Measurements from ENCODE around the gene AK4. TPM values are rescaled to one million over a fixed set of nuclear protein-coding genes. Genes with fewer than 3 reads are reported as not detected.

AK4 gene
- total RNA-seq, 3 donors from 2014 or later = 18.2 to 47.3 (median 41.0) TPM

DNA sequence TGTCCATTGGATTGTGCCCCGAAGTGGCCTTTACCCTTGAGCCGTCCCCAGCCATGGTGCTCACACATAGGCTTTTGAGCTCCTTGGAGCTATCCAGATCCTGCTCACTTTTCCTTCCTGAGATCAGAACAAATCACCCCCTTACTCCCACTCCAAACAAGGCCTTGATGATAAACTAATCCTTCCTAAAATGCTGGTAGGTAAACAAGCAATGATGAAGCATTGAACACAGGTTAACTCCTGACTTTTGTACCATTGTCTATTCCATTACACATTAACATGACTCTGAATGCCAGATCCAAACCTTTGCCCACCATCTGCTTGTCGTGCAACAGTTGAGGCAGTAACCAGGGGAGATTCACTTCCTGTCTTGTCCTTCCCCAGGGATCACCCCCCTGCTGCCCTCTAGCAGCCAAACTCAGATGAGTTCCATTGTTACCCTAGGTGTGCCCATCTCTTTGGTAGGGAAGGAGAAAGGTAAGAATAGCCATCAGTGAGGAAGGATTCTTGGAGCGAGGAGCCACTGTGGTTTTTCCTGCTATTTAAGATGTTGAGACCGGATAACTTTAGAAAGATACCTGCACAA lies 81.8 kb downstream of the AK4 start:
- Histone ChIP-seq H3K4me3 (no peak overlapping the region), H3K36me3 (no peaks in the 10 kb centered on the region), H3K4me1 (no peaks in the 10 kb centered on the region), H3K9me3 (no peaks in the 10 kb centered on the region), H3K27me3 (no peaks in the 10 kb centered on the region), H3K27ac (no peak overlapping the region)
- TF ChIP-seq POLR2A (IDR thresholded peaks at IDR 0.05) (no peak), POLR2AphosphoS5 (IDR thresholded peaks at IDR 0.05) (no peak)
- TF ChIP-seq, protein P1, sequence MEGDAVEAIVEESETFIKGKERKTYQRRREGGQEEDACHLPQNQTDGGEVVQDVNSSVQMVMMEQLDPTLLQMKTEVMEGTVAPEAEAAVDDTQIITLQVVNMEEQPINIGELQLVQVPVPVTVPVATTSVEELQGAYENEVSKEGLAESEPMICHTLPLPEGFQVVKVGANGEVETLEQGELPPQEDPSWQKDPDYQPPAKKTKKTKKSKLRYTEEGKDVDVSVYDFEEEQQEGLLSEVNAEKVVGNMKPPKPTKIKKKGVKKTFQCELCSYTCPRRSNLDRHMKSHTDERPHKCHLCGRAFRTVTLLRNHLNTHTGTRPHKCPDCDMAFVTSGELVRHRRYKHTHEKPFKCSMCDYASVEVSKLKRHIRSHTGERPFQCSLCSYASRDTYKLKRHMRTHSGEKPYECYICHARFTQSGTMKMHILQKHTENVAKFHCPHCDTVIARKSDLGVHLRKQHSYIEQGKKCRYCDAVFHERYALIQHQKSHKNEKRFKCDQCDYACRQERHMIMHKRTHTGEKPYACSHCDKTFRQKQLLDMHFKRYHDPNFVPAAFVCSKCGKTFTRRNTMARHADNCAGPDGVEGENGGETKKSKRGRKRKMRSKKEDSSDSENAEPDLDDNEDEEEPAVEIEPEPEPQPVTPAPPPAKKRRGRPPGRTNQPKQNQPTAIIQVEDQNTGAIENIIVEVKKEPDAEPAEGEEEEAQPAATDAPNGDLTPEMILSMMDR (IDR thresholded peaks at IDR 0.05) = no peak
- intact Hi-C loops (cut with DNase I; ENCODE audit: low total_unique reads) = loop anchor here (10.0 kb wide), 1 partner anchor 455 kb away; no protein-coding TSS in a partner anchor
- DNase-seq (ENCODE audit: low spot score in 2 of 2) = no peak

DNA sequence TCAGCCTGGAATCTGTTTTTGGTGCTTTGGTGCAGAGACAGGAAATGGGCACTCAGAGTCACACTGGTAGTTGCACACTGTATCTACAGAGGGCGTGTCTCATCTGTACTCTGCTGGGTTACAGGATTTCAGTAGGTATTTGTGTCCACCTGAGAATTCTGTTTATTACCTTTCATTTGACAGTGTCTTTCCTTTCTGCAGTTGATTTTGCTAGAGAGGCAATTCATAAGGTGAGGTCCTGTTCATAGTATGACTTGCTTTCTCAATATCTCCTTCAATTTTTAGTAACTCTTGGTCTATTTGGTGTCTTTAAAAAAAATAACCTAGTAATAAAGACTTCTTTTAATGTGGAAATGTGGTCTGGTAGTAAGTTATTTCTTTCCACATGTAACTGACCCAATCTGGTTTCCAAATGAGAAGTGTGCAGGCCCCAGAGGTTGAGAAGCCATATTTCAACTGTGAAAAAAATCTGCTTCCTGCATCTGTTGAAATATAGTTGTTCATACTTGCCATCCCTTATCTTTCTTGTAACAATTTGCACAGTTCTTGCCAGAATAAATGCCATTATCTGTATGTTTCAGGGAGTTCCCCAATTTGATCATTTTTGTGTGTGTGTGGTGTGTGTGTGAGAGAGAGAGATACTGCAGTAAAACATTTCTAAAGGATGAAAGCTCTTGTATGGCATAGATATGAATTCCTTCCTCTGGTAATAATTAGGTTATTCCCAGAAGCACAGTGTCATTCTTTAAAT lies 82.9 kb downstream of the AK4 start:
- intact Hi-C loops (cut with DNase I; ENCODE audit: low total_unique reads) = loop anchor here (10.0 kb wide), 1 partner anchor 454 kb away; no protein-coding TSS in a partner anchor
- no peak overlapping the region for H3K27ac ChIP-seq
- no peaks in the 10 kb centered on the region for H3K4me1 ChIP-seq
- no peak overlapping the region for H3K4me3 ChIP-seq
- TF ChIP-seq POLR2A (IDR thresholded peaks at IDR 0.05) (no peak), POLR2AphosphoS5 (IDR thresholded peaks at IDR 0.05) (no peak)
- TF ChIP-seq, protein P1 (IDR thresholded peaks at IDR 0.05) = no peak
- H3K36me3 ChIP-seq = no peaks in the 10 kb centered on the region
- no peaks in the 10 kb centered on the region for H3K9me3 ChIP-seq
- no peak for DNase-seq (ENCODE audit: low spot score in 2 of 2)
- H3K27me3 ChIP-seq = no peaks in the 10 kb centered on the region

DNA sequence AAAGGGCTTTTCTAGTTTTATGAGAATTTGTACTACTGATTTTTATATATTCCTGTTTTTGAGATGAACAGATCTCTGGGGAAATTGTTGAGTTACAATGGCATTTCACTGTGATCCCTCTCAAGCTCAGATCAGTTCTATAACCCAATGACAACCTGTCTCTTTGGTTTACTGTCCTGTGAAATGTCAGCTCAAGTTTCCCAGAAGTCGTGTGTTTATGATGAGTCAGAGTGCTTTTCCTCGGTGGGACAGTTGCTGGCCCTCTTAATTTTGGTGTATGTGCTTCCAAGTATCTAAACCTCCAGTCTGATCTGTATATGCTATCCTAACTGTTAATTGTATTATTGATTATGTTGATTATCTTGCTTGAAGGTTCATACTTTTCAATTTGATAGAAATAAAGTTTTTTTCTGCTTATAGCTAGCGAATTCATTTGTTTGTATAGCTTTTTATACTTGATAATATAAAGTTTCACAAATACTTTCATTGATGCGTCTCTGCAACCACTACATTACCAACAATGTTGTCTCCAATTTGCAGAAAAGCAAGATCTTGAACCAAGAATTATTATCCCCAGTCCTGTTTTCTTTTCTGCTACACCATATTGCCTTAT lies 83.8 kb downstream of the AK4 start:
- no peaks in the 10 kb centered on the region for H3K27me3 ChIP-seq
- no peak for TF ChIP-seq POLR2A (IDR thresholded peaks at IDR 0.05)
- TF ChIP-seq, protein P1 (IDR thresholded peaks at IDR 0.05) = no peak
- TF ChIP-seq POLR2AphosphoS5 (IDR thresholded peaks at IDR 0.05) = no peak
- DNase-seq (ENCODE audit: low spot score in 2 of 2) = no peak
- H3K36me3 ChIP-seq = no peaks in the 10 kb centered on the region
- H3K27ac ChIP-seq = no peak overlapping the region
- intact Hi-C loops (cut with DNase I; ENCODE audit: low total_unique reads) = loop anchor here (10.0 kb wide), 1 partner anchor 453 kb away; no protein-coding TSS in a partner anchor
- H3K9me3 ChIP-seq = peaks cover 0 to 8% of the 10 kb centered on the region in 2 donors
- no peaks in the 10 kb centered on the region for H3K4me1 ChIP-seq
- H3K4me3 ChIP-seq = no peak overlapping the region

DNA sequence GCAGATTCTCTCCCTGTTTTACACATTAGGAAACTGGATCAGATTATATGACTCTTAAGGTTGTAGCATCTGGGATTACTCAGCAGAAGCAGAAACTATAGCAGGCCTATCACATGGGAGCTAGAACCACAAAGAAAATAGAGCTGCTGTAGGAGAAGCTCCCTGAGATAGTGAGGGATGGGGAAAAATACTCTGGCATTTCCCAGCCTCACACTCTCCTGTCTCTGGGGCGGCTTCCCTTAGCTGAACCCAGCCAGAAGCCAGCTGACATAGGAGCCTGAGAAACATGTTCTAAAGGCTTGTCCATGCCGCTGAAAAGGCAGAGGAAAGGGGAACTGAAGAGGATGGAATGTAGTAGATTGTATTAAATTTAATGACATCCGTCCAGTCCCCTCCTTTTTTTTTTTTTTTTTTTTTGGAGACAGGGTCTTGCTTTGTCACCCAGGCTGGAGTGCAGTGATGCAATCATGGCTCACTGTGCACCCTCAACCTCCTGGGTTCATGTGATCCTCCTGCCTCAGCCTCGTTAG lies 84.5 kb downstream of the AK4 start:
- no peaks in the 10 kb centered on the region for H3K36me3 ChIP-seq
- intact Hi-C loops (cut with DNase I; ENCODE audit: low total_unique reads) = loop anchor here (10.0 kb wide), 1 partner anchor 452 kb away; no protein-coding TSS in a partner anchor
- no peak overlapping the region for H3K27ac ChIP-seq
- H3K9me3 ChIP-seq = peaks cover 0 to 14% of the 10 kb centered on the region in 2 donors
- H3K4me1 ChIP-seq = no peaks in the 10 kb centered on the region
- H3K27me3 ChIP-seq = no peaks in the 10 kb centered on the region
- no peak for DNase-seq (ENCODE audit: low spot score in 2 of 2)
- TF ChIP-seq POLR2A (IDR thresholded peaks at IDR 0.05) (no peak), POLR2AphosphoS5 (IDR thresholded peaks at IDR 0.05) (no peak)
- TF ChIP-seq, protein P1 (IDR thresholded peaks at IDR 0.05) = no peak
- H3K4me3 ChIP-seq = no peak overlapping the region

All from breast epithelium (tissue), 4 donors.